Loucy (cell line): ENCODE data around the gene CEP70.
"Not testable (repeated sequence)": the region's sequence is repeated elsewhere in the genome, so short reads cannot be mapped to it uniquely, and the experiment has no call there.

Experiments used
- EZH2phosphoT487 ChIP-seq: fragments of 200-600 bp; IDR thresholded peaks from 2 replicates; pipeline ENCODE4 v1.6.1; 2018; ENCODE audit warnings: antibody characterized with exemption, mild to moderate bottlenecking, moderate library complexity, borderline replicate concordance
- TF ChIP-seq, protein P1 (sequence below): fragments of 200-600 bp; sonication (generic); conservative IDR thresholded peaks from 2 replicates; pipeline ENCODE4 v1.5.1; 2014; ENCODE audit warnings: mild to moderate bottlenecking, antibody characterized with exemption, low read length

GRCh38 chr3:138562902-138563301 is 31.2 kb downstream of the CEP70 start:
- TF ChIP-seq, protein P1, sequence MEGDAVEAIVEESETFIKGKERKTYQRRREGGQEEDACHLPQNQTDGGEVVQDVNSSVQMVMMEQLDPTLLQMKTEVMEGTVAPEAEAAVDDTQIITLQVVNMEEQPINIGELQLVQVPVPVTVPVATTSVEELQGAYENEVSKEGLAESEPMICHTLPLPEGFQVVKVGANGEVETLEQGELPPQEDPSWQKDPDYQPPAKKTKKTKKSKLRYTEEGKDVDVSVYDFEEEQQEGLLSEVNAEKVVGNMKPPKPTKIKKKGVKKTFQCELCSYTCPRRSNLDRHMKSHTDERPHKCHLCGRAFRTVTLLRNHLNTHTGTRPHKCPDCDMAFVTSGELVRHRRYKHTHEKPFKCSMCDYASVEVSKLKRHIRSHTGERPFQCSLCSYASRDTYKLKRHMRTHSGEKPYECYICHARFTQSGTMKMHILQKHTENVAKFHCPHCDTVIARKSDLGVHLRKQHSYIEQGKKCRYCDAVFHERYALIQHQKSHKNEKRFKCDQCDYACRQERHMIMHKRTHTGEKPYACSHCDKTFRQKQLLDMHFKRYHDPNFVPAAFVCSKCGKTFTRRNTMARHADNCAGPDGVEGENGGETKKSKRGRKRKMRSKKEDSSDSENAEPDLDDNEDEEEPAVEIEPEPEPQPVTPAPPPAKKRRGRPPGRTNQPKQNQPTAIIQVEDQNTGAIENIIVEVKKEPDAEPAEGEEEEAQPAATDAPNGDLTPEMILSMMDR = not testable (repeated sequence)
- TF ChIP-seq EZH2phosphoT487 = not testable (repeated sequence)
